Measurements from ENCODE around the gene STK32B. TPM values are rescaled to one million over a fixed set of nuclear protein-coding genes. Genes with fewer than 3 reads are reported as not detected.

STK32B gene
- total and polyA plus RNA-seq, 2 experiments from 2014 or later, result 0.71 to 2.3 TPM

DNA sequence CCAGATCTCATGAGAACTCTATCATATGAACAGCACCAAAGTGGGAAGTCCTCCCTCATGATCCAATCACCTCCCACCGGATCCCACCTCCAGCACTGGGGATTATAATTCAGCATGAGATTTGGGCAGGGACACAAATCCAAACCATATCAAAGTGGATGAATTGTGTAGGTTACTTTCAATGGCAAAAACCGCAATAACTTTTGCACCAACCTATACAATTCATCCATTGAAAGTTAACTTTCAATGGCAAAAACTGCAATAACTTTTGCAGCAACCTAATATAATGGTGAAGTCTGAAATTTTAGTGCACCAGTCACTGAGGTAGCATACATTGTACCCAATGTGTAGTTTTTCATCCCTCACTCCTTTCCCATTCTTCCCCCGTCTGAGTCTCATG, 16.6 kb downstream of the STK32B start:
- TF ChIP-seq, protein P1, sequence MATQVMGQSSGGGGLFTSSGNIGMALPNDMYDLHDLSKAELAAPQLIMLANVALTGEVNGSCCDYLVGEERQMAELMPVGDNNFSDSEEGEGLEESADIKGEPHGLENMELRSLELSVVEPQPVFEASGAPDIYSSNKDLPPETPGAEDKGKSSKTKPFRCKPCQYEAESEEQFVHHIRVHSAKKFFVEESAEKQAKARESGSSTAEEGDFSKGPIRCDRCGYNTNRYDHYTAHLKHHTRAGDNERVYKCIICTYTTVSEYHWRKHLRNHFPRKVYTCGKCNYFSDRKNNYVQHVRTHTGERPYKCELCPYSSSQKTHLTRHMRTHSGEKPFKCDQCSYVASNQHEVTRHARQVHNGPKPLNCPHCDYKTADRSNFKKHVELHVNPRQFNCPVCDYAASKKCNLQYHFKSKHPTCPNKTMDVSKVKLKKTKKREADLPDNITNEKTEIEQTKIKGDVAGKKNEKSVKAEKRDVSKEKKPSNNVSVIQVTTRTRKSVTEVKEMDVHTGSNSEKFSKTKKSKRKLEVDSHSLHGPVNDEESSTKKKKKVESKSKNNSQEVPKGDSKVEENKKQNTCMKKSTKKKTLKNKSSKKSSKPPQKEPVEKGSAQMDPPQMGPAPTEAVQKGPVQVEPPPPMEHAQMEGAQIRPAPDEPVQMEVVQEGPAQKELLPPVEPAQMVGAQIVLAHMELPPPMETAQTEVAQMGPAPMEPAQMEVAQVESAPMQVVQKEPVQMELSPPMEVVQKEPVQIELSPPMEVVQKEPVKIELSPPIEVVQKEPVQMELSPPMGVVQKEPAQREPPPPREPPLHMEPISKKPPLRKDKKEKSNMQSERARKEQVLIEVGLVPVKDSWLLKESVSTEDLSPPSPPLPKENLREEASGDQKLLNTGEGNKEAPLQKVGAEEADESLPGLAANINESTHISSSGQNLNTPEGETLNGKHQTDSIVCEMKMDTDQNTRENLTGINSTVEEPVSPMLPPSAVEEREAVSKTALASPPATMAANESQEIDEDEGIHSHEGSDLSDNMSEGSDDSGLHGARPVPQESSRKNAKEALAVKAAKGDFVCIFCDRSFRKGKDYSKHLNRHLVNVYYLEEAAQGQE (IDR thresholded peaks at IDR 0.05; ENCODE audit: unreplicated experiment), result no peak
- no peak for TF ChIP-seq EZH2 (IDR thresholded peaks at IDR 0.05; ENCODE audit: low read depth, unreplicated experiment)
- TF ChIP-seq ZNF114 (CRISPR knock-in tag; IDR thresholded peaks at IDR 0.05), result no peak
- TF ChIP-seq JUNB (IDR thresholded peaks at IDR 0.05; ENCODE audit: unreplicated experiment), result no peak
- no peak for TF ChIP-seq POLR2AphosphoS5 (IDR thresholded peaks at IDR 0.05; ENCODE audit: low read depth)
- TF ChIP-seq EZH2phosphoT487 (IDR thresholded peaks at IDR 0.05; ENCODE audit: unreplicated experiment), result no peak
- no peak for TF ChIP-seq CREB1 (CRISPR knock-in tag; IDR thresholded peaks at IDR 0.05; ENCODE audit: low read depth)
- TF ChIP-seq, protein P2, sequence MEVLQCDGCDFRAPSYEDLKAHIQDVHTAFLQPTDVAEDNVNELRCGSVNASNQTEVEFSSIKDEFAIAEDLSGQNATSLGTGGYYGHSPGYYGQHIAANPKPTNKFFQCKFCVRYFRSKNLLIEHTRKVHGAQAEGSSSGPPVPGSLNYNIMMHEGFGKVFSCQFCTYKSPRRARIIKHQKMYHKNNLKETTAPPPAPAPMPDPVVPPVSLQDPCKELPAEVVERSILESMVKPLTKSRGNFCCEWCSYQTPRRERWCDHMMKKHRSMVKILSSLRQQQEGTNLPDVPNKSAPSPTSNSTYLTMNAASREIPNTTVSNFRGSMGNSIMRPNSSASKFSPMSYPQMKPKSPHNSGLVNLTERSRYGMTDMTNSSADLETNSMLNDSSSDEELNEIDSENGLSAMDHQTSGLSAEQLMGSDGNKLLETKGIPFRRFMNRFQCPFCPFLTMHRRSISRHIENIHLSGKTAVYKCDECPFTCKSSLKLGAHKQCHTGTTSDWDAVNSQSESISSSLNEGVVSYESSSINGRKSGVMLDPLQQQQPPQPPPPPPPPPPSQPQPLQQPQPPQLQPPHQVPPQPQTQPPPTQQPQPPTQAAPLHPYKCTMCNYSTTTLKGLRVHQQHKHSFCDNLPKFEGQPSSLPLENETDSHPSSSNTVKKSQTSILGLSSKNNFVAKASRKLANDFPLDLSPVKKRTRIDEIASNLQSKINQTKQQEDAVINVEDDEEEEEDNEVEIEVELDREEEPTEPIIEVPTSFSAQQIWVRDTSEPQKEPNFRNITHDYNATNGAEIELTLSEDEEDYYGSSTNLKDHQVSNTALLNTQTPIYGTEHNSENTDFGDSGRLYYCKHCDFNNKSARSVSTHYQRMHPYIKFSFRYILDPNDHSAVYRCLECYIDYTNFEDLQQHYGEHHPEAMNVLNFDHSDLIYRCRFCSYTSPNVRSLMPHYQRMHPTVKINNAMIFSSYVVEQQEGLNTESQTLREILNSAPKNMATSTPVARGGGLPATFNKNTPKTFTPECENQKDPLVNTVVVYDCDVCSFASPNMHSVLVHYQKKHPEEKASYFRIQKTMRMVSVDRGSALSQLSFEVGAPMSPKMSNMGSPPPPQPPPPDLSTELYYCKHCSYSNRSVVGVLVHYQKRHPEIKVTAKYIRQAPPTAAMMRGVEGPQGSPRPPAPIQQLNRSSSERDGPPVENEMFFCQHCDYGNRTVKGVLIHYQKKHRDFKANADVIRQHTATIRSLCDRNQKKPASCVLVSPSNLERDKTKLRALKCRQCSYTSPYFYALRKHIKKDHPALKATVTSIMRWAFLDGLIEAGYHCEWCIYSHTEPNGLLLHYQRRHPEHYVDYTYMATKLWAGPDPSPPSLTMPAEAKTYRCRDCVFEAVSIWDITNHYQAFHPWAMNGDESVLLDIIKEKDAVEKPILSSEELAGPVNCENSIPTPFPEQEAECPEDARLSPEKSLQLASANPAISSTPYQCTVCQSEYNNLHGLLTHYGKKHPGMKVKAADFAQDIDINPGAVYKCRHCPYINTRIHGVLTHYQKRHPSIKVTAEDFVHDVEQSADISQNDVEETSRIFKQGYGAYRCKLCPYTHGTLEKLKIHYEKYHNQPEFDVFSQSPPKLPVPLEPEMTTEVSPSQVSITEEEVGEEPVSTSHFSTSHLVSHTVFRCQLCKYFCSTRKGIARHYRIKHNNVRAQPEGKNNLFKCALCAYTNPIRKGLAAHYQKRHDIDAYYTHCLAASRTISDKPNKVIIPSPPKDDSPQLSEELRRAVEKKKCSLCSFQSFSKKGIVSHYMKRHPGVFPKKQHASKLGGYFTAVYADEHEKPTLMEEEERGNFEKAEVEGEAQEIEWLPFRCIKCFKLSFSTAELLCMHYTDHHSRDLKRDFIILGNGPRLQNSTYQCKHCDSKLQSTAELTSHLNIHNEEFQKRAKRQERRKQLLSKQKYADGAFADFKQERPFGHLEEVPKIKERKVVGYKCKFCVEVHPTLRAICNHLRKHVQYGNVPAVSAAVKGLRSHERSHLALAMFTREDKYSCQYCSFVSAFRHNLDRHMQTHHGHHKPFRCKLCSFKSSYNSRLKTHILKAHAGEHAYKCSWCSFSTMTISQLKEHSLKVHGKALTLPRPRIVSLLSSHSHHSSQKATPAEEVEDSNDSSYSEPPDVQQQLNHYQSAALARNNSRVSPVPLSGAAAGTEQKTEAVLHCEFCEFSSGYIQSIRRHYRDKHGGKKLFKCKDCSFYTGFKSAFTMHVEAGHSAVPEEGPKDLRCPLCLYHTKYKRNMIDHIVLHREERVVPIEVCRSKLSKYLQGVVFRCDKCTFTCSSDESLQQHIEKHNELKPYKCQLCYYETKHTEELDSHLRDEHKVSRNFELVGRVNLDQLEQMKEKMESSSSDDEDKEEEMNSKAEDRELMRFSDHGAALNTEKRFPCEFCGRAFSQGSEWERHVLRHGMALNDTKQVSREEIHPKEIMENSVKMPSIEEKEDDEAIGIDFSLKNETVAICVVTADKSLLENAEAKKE (CRISPR knock-in tag; IDR thresholded peaks at IDR 0.05), result no peak
- Histone ChIP-seq H3K4me3 (no peak overlapping the region), H3K79me2 (replicated peaks; ENCODE audit: insufficient read depth) (no peaks in the 10 kb centered on the region), H4K20me1 (replicated peaks; ENCODE audit: insufficient read depth) (no peaks in the 10 kb centered on the region), H3K4me1 (ENCODE audit: insufficient read depth) (peaks cover 13% of the 10 kb centered on the region; the same call in 1 of the 2 replicates), H3K27ac (ENCODE audit: low read depth) (no peak overlapping the region), H2AFZ (no peak overlapping the region), H3F3A (replicated peaks; ENCODE audit: low read depth) (no peaks in the 10 kb centered on the region), H3K9me2 (ENCODE audit: insufficient read depth) (no peaks in the 10 kb centered on the region), H3K4me2 (no peak overlapping the region), H3K36me3 (ENCODE audit: insufficient read depth) (no peaks in the 10 kb centered on the region), H3K27me3 (ENCODE audit: insufficient read depth) (no peaks in the 10 kb centered on the region)
- no peaks in the 10 kb centered on the region for H3K27me3 Mint-ChIP-seq (ENCODE audit: insufficient read depth, low read depth, poor library complexity)
- ATAC-seq, result no peak
- no peak overlapping the region for H3K4me3 Mint-ChIP-seq
- peaks cover 19% of the 10 kb centered on the region for H3K4me1 Mint-ChIP-seq
- H3K9me3 Mint-ChIP-seq, result peaks cover 10% of the 10 kb centered on the region
- peaks cover 3% of the 10 kb centered on the region; the same call in 2 of the 3 replicates for H3K36me3 Mint-ChIP-seq (ENCODE audit: low read depth)
- DNase-seq (ENCODE audit: low spot score), result no peak
- no peak overlapping the region for H3K27ac Mint-ChIP-seq
